AG04449 (cell line): ENCODE measurements around the gene TUBA8.
"Not testable (repeated sequence)": the region's sequence is repeated elsewhere in the genome, so short reads cannot be mapped to it uniquely, and the experiment has no call there.

ENCODE experiments used
- CTCF ChIA-PET: fragments of 350-600 bp; formaldehyde crosslinking; extraction: SDS; loops from one replicate; lab custom pipeline; 2021; ENCODE audit warnings: antibody characterized with exemption; lab: Yijun Ruan, JAX
- POLR2A ChIA-PET: fragments of 400-600, 350-600 bp; formaldehyde crosslinking; extraction: SDS; loops from one replicate; lab custom pipeline; 2020; ENCODE audit warnings: antibody characterized with exemption, inconsistent platforms; lab: Yijun Ruan, JAX
- DNase-seq: peaks from one replicate; pipeline ENCODE4 v3.0.0-alpha.2; 2010; ENCODE audit warnings: low read depth, low spot score
- H3K4me3 ChIP-seq: 2 replicates; pipeline ENCODE4 v1.5.1; 2011; ENCODE audit warnings: low read depth, mild to moderate bottlenecking, control low read depth, low read length
- TF ChIP-seq, protein P1 (sequence below): IDR thresholded peaks from one replicate; pipeline ENCODE4 v1.5.1; 2011; ENCODE audit warnings: mild to moderate bottlenecking, moderate library complexity, low read length, control low read depth, inconsistent platforms; ENCODE audit not compliant: insufficient read depth; ENCODE audit errors: missing control alignments

The TUBA8 gene

DNA sequence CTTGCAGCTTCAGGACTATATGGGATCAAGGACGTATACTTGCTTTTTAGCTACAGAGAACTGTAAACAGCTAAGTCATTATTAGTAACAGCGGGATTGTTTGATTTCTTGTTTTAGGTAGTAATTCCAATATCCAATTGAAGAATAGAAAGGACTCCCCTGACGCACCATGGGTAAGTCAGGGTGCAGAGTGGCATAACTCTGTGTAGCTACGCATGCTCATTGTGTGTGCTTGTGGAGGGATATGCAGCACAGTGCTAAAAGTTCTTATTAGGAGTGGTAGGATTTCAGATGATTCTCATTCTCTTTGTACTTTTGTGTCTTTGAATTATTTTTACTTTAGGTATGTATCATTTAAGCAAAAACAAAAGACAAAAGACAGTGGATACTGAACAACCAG lies 40.6 kb upstream of the TUBA8 start:
- CTCF ChIA-PET = interaction anchor here (0.7 to 13.0 kb wide), 3 partner anchors 43 to 236 kb away, joined by 4 to 454 read pairs (median 6); no protein-coding TSS in a partner anchor
- H3K4me3 ChIP-seq = no peak overlapping the region
- TF ChIP-seq, protein P1, sequence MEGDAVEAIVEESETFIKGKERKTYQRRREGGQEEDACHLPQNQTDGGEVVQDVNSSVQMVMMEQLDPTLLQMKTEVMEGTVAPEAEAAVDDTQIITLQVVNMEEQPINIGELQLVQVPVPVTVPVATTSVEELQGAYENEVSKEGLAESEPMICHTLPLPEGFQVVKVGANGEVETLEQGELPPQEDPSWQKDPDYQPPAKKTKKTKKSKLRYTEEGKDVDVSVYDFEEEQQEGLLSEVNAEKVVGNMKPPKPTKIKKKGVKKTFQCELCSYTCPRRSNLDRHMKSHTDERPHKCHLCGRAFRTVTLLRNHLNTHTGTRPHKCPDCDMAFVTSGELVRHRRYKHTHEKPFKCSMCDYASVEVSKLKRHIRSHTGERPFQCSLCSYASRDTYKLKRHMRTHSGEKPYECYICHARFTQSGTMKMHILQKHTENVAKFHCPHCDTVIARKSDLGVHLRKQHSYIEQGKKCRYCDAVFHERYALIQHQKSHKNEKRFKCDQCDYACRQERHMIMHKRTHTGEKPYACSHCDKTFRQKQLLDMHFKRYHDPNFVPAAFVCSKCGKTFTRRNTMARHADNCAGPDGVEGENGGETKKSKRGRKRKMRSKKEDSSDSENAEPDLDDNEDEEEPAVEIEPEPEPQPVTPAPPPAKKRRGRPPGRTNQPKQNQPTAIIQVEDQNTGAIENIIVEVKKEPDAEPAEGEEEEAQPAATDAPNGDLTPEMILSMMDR = no peak
- no peak for DNase-seq
- POLR2A ChIA-PET = no interaction called here

DNA sequence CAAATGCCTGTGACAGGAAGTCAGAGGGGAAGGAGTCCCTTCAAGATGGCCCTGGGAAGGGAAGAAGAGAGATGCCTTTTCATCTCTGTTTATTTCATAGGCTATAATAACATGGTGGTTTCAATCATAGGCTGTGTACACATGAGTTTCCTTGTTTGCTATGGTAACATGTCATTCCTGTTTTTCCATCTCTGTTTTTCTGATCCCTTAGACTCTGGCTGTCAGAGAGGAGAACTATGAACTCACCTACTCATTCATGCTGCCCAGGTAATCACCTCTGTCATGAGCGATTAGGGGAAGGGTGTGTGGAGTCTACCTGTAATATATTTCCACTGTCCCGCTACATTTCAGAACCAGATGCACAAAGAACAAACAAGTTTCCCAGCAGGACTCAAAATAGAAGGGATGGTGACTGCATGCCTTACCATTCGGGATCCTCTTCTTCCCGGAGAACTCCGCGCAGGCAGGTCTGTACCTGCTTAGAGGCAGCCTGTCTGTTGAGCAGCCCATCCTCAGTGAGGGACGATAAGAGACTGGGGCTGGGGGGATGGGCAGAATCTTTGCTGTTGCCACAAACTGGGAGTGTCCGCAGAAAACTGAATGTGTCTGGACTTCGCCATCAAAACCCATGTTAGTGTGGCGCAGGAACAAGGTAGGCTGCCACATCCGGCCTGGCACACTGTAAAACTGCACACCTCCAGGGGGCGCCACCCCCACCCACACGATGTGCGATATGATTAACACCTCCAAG lies 39.9 kb upstream of the TUBA8 start:
- TF ChIP-seq, protein P1 = no peak
- no peak overlapping the region for H3K4me3 ChIP-seq
- ChIA-PET POLR2A (no interaction called here), CTCF (interaction anchor here (1.2 to 13.0 kb wide), 6 partner anchors 8 to 237 kb away, joined by 3 to 454 read pairs (median 5); no protein-coding TSS in a partner anchor)
- DNase-seq = no peak

DNA sequence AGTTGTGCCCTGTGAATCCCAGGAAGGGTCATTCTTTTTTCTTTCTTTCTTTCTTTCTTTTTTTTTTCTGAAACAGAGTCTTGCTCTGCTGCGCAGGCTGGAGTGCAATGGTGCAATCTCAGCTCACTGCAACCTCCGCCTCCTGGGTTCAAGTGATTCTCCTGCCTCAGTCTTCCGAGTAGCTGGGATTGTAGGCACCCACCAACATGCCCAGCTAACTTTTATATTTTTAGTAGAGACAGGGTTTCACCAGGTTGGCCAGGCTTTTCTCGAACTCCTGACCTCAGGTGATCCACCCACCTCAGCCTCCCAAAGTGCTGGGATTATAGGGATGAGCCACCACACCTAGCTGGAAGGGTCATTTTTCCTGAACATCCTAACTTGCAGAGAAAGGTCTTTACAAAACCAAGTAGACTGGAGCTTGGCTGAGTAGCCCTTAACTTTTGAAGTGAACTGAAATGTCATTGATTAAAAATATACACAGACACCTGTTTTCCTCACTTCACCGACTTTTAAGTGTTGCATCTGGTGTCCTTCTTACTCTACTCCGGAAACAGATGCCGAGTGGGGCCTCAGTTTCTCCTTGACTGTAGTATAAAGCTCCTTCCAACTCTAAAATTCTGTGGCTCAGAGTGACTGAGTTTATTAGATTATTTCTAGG lies 39.2 kb upstream of the TUBA8 start:
- POLR2A ChIA-PET, H3K4me3 ChIP-seq, DNase-seq: not testable (repeated sequence)
- CTCF ChIA-PET = interaction anchor here (1.2 to 13.0 kb wide), 5 partner anchors 8 to 237 kb away, joined by 3 to 454 read pairs (median 4); no protein-coding TSS in a partner anchor

DNA sequence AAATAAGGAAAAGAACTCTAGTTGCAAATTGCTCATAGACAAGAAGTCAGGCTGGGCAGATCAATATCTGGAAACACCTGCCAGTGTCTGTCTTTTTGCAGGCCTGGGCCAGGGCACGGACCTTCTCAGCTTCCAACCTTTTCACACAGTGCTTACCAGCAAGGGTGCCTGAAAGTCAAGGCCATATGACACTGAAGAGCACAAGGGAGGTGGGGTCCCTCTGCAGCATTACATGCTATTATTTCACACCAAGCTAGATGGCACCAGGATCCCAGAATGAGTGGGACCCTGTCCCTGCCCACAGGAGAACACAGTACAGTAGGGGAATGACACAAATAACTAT lies 38.7 kb upstream of the TUBA8 start:
- H3K4me3 ChIP-seq = no peak overlapping the region
- TF ChIP-seq, protein P1 = no peak
- POLR2A ChIA-PET = no interaction called here

DNA sequence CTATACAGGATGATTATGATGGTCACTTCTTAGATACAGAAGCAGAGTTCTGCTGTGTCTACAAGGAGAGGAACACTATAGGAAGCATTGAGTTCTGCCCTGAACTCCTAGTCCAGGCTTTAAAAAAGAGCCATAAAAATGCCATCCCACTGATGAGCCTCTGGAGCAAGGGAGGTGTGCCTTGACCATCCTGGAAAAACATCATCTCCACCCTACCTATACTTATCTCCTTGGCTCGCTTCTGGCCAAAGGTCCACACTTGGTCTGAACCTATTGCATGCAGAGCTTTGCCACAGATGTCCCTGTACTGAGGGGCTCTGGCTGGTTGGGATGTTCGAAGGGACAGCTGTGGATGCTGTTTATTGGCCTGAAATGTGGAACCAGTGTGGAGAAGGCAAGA lies 37.1 kb upstream of the TUBA8 start:
- ChIA-PET CTCF (interaction anchor here (0.7 to 13.0 kb wide), 7 partner anchors 10 to 240 kb away, joined by 3 to 454 read pairs (median 7); no protein-coding TSS in a partner anchor), POLR2A (no interaction called here)
- TF ChIP-seq, protein P1 = no peak
- no peak for DNase-seq
- no peak overlapping the region for H3K4me3 ChIP-seq

More for the DNA sequence above, 38.7 kb upstream of the TUBA8 start:
- CTCF ChIA-PET = interaction anchor here (0.7 to 13.0 kb wide), 8 partner anchors 9 to 238 kb away, joined by 3 to 454 read pairs (median 4); no protein-coding TSS in a partner anchor
- no peak for DNase-seq

DNA sequence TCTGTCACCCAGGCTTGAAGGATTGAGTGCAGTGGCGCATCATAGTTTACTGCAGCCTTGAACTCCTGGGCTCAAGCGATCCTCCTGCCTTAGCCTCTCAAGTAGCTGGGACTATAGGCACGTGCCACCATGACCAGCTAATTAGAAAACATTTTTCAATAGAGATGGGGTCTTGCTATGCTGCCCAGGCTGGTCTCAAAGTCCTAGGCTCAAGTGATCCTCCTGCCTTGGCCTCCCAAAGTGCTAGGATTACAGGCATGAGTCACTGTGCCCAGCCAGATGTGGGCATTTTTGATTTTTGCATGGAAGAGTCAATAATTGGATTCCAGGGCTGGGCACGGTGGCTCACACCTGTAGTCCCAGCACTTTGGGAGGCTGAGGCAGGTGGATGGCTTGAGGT lies 36.7 kb upstream of the TUBA8 start:
- CTCF ChIA-PET = interaction anchor here (0.7 to 13.0 kb wide), 10 partner anchors 11 to 240 kb away, joined by 3 to 454 read pairs (median 9); no protein-coding TSS in a partner anchor
- H3K4me3 ChIP-seq, POLR2A ChIA-PET, DNase-seq: not testable (repeated sequence)
